GM18867 (cell line): Measurements from ENCODE around the gene EIF2AK3.
"Not testable (repeated sequence)": the region's sequence is repeated elsewhere in the genome, so short reads cannot be mapped to it uniquely, and the experiment has no call there.

Experiments
- ATAC-seq: cut with Tn5 transposase; IDR thresholded peaks from one replicate; pipeline ENCODE4 v1.9.1; 2021; ENCODE audit warnings: mild to moderate bottlenecking, moderate library complexity; ENCODE audit not compliant: unreplicated experiment

EIF2AK3 gene

GRCh38 chr2:88637464-88637863 is 10.2 kb upstream of the EIF2AK3 start:
- ATAC-seq, result no peak

GRCh38 chr2:88636026-88636425 is 8.8 kb upstream of the EIF2AK3 start:
- ATAC-seq, result no peak

DNA sequence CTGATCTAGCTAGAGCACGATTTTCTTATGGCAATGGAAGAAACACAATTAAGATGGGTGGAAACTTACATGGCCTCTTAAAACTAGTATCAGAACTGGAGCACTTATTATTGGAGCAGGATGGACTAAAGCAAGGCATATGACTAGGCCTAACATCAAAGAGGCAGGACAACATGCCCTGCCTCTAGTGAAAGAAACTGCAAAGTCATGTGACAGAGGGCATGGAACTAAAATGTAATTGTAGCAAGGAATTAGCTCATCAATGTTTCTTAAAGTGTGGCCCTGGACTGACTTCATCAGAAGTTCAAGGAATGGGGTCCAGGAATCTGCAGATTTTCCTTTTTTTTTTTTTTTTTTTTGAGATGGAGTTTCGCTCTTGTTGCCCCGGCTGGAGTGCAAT is 5.3 kb upstream of the EIF2AK3 start:
- ATAC-seq, result no peak

DNA sequence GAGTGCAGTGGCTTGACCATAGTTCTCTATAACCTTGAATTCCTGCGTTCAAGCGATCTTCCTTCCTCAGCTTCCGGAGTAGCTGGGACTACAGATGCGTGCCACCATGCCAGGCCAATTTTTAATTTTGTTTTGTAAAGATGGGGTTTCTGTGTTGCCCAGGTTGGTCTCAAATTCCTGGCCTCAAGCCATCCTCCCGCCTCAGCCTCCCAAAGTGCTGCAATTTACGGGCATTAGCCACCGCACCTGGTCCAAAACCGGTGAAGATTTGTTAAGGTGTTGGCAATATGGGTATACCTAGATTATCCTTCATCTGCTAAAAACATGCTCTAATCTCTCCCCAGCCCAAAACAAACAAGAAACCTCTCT is 1.3 kb upstream of the EIF2AK3 start:
- no peak for ATAC-seq

- ATAC-seq, result peak; percentile 41
These were observed 749 bp upstream of the EIF2AK3 start for GRCh38 chr2:88627856-88628570.

DNA sequence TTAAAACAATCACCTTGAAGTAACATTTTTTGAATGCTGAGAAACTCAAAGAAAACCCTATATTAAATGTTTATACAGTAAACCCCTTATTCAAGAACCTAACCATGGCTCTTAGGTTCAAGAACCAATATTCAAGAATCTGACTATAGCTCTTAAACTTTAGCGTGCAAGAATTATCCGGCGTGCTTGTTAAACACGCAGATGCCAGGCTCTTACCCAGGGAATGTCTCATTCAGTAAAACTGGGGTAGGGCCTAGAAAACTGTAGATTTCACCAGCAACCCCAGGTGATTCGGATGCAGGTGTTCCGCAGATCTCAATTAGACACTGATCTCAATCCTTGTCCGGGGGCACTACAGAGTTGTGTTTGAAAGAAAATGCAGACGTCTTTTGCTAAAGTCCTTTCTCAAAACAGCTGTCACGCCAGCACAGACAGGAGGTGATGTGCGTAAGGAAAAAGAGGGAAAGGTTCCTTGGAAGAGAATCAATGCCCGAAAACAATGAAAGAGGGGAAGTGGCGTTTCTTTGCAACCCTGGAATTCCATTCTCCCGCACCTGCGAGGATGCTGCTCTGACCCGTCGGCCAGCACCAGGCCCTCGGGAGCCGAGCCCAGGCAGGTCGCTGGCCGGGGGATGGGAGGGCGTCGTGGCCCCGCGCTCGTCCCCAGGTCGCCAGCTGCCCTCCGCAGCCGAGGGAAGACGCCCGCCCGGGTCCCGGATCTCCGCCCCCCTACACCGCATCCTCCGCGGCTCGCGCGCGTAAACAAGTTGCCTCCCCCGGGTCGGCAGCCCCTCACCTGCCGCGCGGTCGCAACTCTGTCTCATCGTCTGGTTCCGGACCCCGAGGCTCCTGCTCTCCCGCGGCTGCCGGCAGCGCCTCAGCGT is 851 bp downstream of the EIF2AK3 start:
- peak; percentile 1 for ATAC-seq

DNA sequence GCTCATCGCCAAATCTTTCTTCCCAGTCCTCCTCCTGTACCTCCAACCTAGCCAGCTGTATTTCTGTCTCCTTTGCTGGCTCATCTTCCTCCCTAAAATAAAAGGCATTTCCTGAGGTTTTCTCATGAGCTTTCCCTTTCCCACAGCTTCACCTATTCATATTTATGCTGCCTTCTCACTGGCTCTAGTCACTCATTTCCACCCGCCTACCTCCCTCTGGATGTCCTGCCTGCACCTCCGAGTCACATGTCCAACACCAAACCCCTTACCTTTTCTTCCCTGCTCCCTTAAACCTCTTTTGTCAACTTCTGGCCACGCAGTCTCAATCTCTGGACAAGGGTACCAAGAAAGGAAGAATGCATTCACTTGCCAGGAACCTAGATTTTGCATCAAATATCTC is 2.8 kb downstream of the EIF2AK3 start:
- no peak for ATAC-seq

- ATAC-seq, result not testable (repeated sequence)
These were observed 3.3 kb downstream of the EIF2AK3 start for GRCh38 chr2:88623831-88624465.

DNA sequence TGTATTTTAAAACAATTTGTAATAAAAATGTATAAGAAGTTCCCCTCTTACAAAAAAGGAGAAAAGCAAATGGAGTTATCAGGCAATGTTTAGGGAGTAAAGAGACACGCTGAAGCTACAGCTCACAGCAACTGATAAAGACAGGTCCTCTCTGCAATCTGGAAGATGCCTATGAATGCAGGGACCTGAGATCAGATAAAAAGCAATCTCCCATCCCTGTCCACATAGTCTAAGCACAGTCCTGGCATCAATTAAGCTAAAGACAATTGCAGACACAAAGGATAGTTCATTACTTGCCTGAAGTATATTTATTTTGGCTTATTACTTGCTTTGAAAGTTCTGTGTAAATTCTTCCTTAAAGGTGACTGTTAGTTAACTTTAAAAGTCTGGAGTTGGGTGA is 5.0 kb downstream of the EIF2AK3 start:
- ATAC-seq, result no peak

GRCh38 chr2:88621432-88621831 is 5.8 kb downstream of the EIF2AK3 start:
- no peak for ATAC-seq

GRCh38 chr2:88620015-88620414 is 7.2 kb downstream of the EIF2AK3 start:
- no peak for ATAC-seq

- peak; percentile 71 for ATAC-seq
These were observed 11.4 kb downstream of the EIF2AK3 start for GRCh38 chr2:88615822-88616221.

DNA sequence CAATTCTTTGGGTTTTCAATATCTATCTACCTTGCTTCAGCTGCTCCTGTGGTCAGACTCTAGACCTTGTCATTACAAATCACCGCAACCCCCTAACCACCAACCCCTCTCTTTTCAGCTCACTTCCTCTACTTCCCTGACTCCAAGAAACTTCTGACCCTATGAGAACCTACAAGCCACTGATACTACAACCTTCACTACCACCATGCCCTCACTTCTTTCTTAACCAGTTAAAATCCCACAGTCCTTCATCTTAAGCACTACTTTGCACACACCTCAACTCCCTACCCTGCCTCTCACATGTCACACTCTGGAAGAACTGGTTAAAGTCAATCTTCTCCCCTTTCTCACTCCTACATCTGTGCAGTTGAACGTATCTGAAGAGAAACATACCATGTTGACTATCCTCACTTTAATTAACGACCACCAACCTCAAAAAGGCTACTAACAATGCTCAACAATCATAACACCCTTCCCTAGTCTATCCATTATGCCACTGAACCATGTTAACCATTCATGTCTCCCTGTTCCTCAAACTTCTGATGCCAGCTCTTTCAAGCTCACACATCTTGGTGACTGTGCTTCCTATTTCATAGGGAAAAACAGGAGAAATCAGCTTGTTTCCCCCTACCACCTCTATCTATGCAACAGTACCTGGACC is 12.6 kb downstream of the EIF2AK3 start:
- ATAC-seq, result peak; percentile 82

DNA sequence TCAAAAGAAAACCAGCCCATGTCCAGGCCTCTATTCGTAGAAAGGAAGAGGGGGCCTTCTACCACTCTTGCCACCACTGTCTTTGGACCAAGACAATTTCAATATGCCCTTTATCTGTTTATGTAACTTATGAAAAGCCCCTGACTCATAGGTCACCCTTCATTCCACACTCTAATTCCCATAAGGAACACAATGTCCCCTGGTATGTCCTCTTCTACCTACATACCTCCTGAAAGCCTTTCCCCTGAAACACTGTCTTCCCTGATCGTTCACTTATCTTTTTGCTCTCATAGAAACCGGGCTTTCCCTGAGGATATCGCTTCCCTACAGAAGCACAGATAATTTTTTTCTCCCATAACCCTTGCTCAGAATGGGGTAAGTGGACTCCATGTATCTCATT is 13.3 kb downstream of the EIF2AK3 start:
- no peak for ATAC-seq

- no peak for ATAC-seq
These were observed 19.1 kb downstream of the EIF2AK3 start for GRCh38 chr2:88608184-88608583.

- no peak for ATAC-seq
These were observed 19.8 kb downstream of the EIF2AK3 start for GRCh38 chr2:88607416-88607815.

DNA sequence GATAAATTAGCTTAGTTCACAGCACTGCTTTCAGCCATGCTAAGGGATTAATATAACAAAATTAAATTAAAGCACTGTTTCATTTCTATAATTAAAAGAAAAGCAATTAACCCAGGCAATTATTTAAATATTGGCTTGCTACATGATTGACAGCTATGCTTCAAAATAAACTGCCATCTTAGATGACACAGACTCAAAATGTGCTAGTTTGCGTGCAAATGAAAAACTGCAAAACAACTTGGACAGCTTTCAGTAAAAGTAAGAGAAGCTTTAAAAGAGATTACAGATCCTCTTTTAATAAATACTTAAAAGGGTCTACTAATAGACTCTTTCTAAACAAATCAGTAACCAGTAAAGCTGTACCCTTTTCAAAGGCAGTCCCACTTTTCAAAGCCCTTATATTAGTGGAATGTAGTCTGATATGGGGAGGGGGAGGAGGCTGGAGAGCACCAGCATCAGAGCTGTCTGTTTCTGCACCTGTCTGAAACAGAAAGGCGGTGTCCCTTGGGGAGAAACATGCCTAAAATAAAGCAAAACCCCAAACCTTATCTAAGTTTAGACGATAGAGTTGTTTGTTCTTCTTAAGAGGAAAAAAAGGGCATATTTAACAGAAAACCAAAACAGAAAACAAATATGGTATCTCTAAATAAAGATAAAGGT is 20.8 kb downstream of the EIF2AK3 start:
- peak; percentile 83 for ATAC-seq

GRCh38 chr2:88603146-88603545 is 24.1 kb downstream of the EIF2AK3 start:
- no peak for ATAC-seq

DNA sequence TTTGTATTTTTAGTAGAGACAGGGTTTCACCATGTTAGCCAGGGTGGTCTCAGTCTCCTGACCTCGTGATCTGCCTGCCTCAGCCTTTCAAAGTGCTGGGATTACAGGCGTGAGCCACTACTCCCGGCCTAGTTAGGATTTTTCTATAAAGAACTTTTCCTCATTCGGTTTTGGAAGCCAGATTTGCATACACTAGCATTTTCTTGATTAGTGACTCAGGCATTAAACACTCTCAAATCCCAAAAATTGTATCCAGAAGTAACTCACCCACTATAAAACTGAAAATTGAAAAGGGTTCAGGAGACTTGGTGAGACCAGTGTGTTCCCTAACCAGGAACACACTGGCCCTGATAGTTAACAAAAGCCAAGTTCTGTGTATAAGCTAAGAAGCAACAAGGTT is 25.2 kb downstream of the EIF2AK3 start:
- no peak for ATAC-seq

DNA sequence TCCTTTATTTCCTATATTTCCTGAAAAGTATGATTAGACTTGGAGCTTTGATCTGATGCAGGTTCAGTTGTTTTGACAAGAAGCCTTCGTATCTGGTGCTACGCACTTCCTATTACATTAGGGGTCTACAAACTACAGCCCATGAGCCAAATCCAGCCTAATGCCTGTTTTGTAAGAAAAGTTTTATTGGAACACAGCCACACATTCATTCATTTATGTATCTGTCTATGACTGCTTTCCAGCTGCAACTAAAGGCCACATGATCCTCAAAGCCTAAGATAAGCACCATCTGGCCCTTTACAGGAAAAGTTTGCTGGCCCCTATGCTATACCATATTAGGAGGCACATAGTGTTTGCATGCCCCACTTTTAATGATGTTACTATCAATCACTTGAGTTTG is 26.0 kb downstream of the EIF2AK3 start:
- no peak for ATAC-seq

DNA sequence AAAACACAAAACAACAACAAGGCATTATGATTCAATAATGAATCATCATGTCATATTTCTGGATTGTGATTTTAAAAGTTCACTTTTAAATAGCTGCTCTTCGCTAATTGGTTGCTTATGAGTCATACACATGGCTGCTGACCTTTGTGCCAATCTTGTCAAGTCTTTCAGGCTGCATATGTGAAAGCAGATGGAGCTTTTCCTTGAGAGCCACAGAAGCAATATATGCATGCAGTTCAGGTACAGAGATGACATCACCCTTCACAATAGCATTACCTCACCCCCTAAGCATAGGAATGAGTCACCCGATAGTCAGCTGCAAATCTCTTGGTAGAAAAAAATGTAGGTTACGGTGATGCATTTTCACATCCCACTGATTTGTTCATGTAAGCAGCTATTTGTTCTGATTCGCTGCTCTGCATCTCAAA is 27.2 kb downstream of the EIF2AK3 start:
- peak; percentile 99 for ATAC-seq
